ENCODE data around the gene TRAF3. TPM values are rescaled to one million over a fixed set of nuclear protein-coding genes. Genes with fewer than 3 reads are reported as not detected.

Gene TRAF3
- total RNA-seq, 1 experiment from 2014 or later: 37.6 TPM

GRCh38 chr14:102948698-102949061, 171.4 kb downstream of the TRAF3 start:
- intact Hi-C loops (cut with micrococcal nuclease; ENCODE audit: unreplicated experiment): no loop called here
- Histone ChIP-seq H3K27me3 (ENCODE audit: control insufficient read depth, insufficient read depth, low read length) (no peaks in the 10 kb centered on the region), H3K4me1 (ENCODE audit: control insufficient read depth, insufficient read depth, low read length) (no peaks in the 10 kb centered on the region), H3K9me3 (ENCODE audit: control insufficient read depth, insufficient read depth, low read depth, low read length) (no peaks in the 10 kb centered on the region), H3K27ac (ENCODE audit: low read length) (no peak overlapping the region), H3K36me3 (ENCODE audit: control insufficient read depth, insufficient read depth, low read length) (peaks cover 2% of the 10 kb centered on the region; the same call in 1 of the 2 replicates), H3K4me3 (ENCODE audit: low read depth in 2 of 2, low read length in 2 of 2) (no peak overlapping the region)
- DNase-seq (ENCODE audit: low read depth, low spot score) (no peak), ATAC-seq (no peak; the same call in none of the 2 replicates)
- no TSS peak for BruUV-seq (replicated peaks)
- POLR2A ChIA-PET: no interaction called here
- TF ChIP-seq TCF7L2 (IDR thresholded peaks at IDR 0.05; ENCODE audit: low read depth, low read length) (no peak), POLR2AphosphoS5 (IDR thresholded peaks at IDR 0.05; ENCODE audit: low read depth, low read length) (no peak), SIN3A (IDR thresholded peaks at IDR 0.05; ENCODE audit: borderline replicate concordance, insufficient read depth, low read depth, low read length) (no peak), REST (IDR thresholded peaks at IDR 0.05; ENCODE audit: insufficient read depth in 1 of 2, low read depth in 2 of 2, low read length in 1 of 2) (no peak), CTCF (IDR thresholded peaks at IDR 0.05) (no peak)
- in situ Hi-C loops (cut with HindIII; ENCODE audit: low pct_unique_long_range_greater_than_20kb, low sequenced_read_pairs): no loop called here
- CTCF ChIA-PET: no interaction called here

GRCh38 chr14:102949062-102949800, 172.0 kb downstream of the TRAF3 start:
- TF ChIP-seq SIN3A (IDR thresholded peaks at IDR 0.05; ENCODE audit: borderline replicate concordance, insufficient read depth, low read depth, low read length): no peak
- TF ChIP-seq REST (IDR thresholded peaks at IDR 0.05; ENCODE audit: insufficient read depth in 1 of 2, low read depth in 2 of 2, low read length in 1 of 2): no peak
- TF ChIP-seq CTCF (IDR thresholded peaks at IDR 0.05): no peak
- no peak for TF ChIP-seq TCF7L2 (IDR thresholded peaks at IDR 0.05; ENCODE audit: low read depth, low read length)
- no peak for TF ChIP-seq POLR2AphosphoS5 (IDR thresholded peaks at IDR 0.05; ENCODE audit: low read depth, low read length)
- ChIA-PET POLR2A (no interaction called here), CTCF (no interaction called here)
- Histone ChIP-seq H3K36me3 (ENCODE audit: control insufficient read depth, insufficient read depth, low read length) (peaks cover 2% of the 10 kb centered on the region; the same call in 1 of the 2 replicates), H3K4me1 (ENCODE audit: control insufficient read depth, insufficient read depth, low read length) (no peaks in the 10 kb centered on the region), H3K9me3 (ENCODE audit: control insufficient read depth, insufficient read depth, low read depth, low read length) (no peaks in the 10 kb centered on the region), H3K27ac (ENCODE audit: low read length) (no peak overlapping the region), H3K27me3 (ENCODE audit: control insufficient read depth, insufficient read depth, low read length) (no peaks in the 10 kb centered on the region), H3K4me3 (ENCODE audit: low read depth in 2 of 2, low read length in 2 of 2) (no peak overlapping the region)
- DNase-seq (ENCODE audit: low read depth, low spot score) (no peak), ATAC-seq (peak; percentile 50)
- no TSS peak for BruUV-seq (replicated peaks)
- intact Hi-C loops (cut with micrococcal nuclease; ENCODE audit: unreplicated experiment) (no loop called here), in situ Hi-C loops (cut with HindIII; ENCODE audit: low pct_unique_long_range_greater_than_20kb, low sequenced_read_pairs) (no loop called here)

All from Panc1 (cell line).